Bronchial epithelial cell (primary cell): ENCODE results near the gene NUDT19. TPM values are rescaled to one million over a fixed set of nuclear protein-coding genes. Genes with fewer than 3 reads are reported as not detected.
"Not testable (repeated sequence)": the region's sequence is repeated elsewhere in the genome, so short reads cannot be mapped to it uniquely, and the experiment has no call there.

Source experiments
- DNase-seq: peaks from one replicate; pipeline ENCODE4 v3.0.0-alpha.2; 2010; ENCODE audit warnings: low read depth
- FAIRE-seq: peaks from 2 replicates; lab custom pipeline; 2011; peaks lifted over from hg19 to GRCh38; lab: Jason Lieb, UNC
- H3K27me3 ChIP-seq: 2 replicates; pipeline ENCODE4 v1.5.1; 2011; ENCODE audit warnings: low read length; ENCODE audit not compliant: control insufficient read depth, insufficient read depth
- H3K36me3 ChIP-seq: 2 replicates; pipeline ENCODE4 v1.5.1; 2011; ENCODE audit warnings: low read length; ENCODE audit not compliant: control insufficient read depth, insufficient read depth
- H3K4me3 ChIP-seq: 2 replicates; pipeline ENCODE4 v1.5.1; 2011; ENCODE audit warnings: mild to moderate bottlenecking, low read depth, low read length, control low read depth
- total RNA-seq: library from RNA; depleted of rRNA; stranded (reverse); fragments of >200 nt; gene quantifications from 2 replicates; pipeline ENCODE4 v1.2.1, GENCODE V29; 2014
- TF ChIP-seq, protein P1 (sequence below): IDR thresholded peaks from 2 replicates; pipeline ENCODE4 v1.5.1; 2011; ENCODE audit warnings: mild to moderate bottlenecking, moderate library complexity, low read length, control low read depth, inconsistent platforms; ENCODE audit not compliant: insufficient read depth, severe bottlenecking

Gene NUDT19
- total RNA-seq, 1 donor from 2014 or later, result 5.5 TPM

DNA sequence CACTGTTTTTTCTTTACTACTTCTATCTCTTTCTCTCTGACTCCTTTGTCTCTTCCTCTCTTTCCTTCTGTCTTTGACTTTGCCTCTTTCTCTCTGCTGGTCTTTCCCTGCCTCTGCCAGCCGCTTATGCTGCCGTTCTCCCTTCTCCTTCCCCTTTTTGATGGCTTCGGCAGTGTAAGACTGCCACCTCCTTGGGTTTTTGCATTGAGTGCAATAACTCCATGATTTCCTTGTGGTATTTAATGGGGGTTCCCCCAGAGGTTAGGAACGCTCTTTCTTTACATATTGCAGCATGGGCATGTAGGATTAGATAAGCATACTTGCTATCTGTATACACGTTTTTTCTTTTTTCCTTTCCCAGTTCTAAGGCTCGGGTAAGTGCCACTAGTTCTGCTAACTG is 3.9 kb downstream of the NUDT19 start:
- not testable (repeated sequence) for DNase-seq, H3K4me3 ChIP-seq, H3K27me3 ChIP-seq, FAIRE-seq, H3K36me3 ChIP-seq

DNA sequence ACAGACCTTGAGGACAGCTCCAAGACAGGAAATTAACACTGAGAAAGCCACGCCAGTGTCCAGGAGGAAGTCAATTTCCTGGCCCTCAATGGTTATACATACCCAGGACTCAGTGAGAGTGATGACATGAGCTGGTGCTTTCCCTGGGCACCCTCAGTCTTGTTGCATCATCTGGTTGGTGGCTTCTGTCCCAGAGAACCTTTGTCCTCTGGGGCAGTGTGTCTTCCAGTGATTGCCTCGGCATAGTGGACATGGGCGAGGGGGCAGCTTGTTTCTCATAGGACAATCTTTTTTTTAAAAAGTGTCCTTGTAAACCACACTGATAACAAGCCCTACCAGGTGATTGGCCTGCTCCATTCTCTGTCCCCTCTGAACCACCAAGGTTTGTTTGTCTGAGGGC is 5.2 kb downstream of the NUDT19 start:
- H3K4me3 ChIP-seq, H3K36me3 ChIP-seq, DNase-seq, H3K27me3 ChIP-seq, FAIRE-seq: not testable (repeated sequence)

DNA sequence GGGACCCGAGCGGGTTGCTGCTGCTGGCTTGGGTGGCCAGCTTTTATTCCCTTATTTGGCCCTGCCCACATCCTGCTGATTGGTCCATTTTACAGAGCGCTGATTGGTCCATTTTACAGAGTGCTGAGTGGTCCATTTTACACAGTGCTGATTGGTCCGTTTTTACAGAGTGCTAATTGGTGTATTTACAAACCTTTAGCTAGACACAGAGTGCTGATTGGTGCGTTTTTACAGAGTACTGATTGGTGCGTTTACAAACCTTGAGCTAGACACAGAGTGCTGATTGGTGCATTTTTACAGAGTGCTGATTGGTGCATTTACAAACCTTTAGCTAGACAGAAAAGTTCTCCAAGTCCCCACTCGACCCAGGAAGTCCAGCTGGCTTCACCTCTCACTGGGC is 8.5 kb downstream of the NUDT19 start:
- peaks cover 11% of the 10 kb centered on the region for H3K36me3 ChIP-seq
- not testable (repeated sequence) for DNase-seq, H3K4me3 ChIP-seq, H3K27me3 ChIP-seq, FAIRE-seq

DNA sequence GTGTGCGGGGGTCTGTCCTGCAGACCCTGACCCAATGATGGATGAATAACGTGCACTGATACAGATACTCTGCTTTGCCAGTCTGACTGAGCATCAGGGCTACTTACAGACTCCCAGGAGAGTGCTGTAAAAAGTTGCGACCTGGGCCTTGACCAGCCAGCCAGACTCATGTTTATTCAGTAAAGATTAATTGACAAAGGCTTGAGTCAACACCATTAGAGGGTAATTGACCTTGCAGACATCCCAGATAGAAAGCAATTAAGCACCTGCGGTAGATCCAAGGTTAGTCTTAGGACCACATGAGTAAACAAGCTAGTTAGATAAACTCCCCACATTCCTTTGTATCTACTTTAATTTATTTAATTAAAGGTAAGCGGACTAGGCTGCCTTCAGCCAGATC is 10.4 kb downstream of the NUDT19 start:
- TF ChIP-seq, protein P1, sequence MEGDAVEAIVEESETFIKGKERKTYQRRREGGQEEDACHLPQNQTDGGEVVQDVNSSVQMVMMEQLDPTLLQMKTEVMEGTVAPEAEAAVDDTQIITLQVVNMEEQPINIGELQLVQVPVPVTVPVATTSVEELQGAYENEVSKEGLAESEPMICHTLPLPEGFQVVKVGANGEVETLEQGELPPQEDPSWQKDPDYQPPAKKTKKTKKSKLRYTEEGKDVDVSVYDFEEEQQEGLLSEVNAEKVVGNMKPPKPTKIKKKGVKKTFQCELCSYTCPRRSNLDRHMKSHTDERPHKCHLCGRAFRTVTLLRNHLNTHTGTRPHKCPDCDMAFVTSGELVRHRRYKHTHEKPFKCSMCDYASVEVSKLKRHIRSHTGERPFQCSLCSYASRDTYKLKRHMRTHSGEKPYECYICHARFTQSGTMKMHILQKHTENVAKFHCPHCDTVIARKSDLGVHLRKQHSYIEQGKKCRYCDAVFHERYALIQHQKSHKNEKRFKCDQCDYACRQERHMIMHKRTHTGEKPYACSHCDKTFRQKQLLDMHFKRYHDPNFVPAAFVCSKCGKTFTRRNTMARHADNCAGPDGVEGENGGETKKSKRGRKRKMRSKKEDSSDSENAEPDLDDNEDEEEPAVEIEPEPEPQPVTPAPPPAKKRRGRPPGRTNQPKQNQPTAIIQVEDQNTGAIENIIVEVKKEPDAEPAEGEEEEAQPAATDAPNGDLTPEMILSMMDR, result no peak
- DNase-seq, result no peak
- H3K36me3 ChIP-seq, result peaks cover 10% of the 10 kb centered on the region
- no peak for FAIRE-seq
- H3K27me3 ChIP-seq, result no peaks in the 10 kb centered on the region
- no peak overlapping the region for H3K4me3 ChIP-seq

DNA sequence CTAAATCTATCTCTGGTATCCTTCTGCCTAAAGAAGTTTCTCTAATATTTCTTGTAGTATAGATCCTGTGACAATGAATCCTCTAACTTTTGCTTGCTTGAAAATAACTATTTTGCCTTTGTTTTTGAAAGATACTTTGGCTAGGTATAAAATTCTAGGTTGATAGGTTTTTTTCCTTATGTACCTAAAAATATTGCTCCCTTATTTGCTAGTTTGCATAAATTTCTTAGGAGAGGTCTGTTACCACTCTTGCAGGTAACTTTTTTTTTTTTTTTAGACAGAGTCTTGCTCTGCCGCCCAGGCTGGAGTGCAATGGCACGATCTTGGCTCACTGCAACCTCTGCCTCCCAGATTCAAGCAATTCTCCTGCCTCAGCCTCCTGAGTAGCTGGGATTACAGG is 12.4 kb downstream of the NUDT19 start:
- FAIRE-seq, H3K27me3 ChIP-seq, H3K4me3 ChIP-seq, DNase-seq: not testable (repeated sequence)
- H3K36me3 ChIP-seq, result peaks cover 12% of the 10 kb centered on the region

DNA sequence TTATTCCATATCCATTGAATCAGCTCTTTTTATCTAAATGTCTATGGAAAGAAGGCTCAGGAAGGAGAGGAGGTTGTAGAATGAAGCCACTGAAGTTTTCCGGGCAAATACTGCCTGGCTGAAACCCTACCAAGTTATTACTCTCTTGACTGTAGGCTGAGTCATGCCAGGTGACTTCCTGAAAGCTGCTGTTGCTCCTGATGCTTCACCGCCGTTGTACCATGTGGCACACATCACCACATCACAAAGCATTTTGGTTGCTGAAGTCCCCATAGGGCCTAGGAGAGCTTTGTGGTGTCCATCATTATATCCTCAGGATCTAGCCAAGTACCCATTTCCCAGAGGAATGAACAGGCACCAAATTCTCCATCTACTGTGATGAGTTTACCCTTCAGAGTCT is 16.8 kb downstream of the NUDT19 start:
- no peak for DNase-seq
- no peak for FAIRE-seq
- Histone ChIP-seq H3K36me3 (peaks cover 11% of the 10 kb centered on the region), H3K4me3 (no peak overlapping the region), H3K27me3 (no peaks in the 10 kb centered on the region)
- TF ChIP-seq, protein P1, result no peak

DNA sequence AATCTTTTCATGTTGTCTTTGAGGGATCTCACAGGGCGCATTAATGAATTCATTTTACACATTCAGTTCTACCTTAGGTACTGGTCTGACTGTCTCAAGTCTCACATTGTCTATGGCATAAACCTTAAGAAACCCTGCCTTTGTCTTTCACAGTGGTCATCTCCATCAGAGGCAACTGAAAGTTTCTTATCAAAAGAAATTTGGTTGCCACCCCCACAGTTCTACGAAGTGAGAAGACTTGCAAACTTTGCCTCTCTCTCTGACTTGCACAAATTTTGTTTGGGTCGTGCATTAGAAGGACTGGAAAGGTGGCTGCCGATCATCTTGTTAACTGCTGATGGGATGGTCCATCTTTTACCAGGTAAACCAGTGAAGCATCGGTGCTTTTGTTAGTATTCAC is 17.4 kb downstream of the NUDT19 start:
- Histone ChIP-seq H3K36me3 (peaks cover 11% of the 10 kb centered on the region), H3K27me3 (no peaks in the 10 kb centered on the region), H3K4me3 (no peak overlapping the region)
- TF ChIP-seq, protein P1, result no peak
- no peak for DNase-seq
- no peak for FAIRE-seq

DNA sequence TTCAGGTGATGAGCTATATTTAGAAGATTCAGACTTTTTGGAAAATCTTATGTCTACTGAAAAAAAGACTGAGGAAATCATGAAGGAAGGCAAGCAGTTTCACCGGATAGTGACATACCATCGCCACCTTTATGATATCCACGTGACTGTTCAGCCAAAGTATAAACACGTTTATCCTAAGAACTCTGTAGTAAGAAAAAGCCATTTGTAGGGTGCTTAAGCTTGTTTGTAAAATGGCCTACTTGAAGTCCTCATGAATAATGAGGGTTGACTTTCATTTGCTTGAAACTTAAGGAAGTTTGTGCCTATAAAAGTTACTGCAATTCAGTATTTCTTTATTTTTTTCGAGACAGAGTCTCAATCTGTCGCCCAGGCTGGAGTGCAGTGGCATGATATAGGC is 20.1 kb downstream of the NUDT19 start:
- no peak for DNase-seq
- H3K36me3 ChIP-seq, result peaks cover 8% of the 10 kb centered on the region
- no peaks in the 10 kb centered on the region for H3K27me3 ChIP-seq
- H3K4me3 ChIP-seq, result no peak overlapping the region
- TF ChIP-seq, protein P1, result no peak
- no peak for FAIRE-seq

DNA sequence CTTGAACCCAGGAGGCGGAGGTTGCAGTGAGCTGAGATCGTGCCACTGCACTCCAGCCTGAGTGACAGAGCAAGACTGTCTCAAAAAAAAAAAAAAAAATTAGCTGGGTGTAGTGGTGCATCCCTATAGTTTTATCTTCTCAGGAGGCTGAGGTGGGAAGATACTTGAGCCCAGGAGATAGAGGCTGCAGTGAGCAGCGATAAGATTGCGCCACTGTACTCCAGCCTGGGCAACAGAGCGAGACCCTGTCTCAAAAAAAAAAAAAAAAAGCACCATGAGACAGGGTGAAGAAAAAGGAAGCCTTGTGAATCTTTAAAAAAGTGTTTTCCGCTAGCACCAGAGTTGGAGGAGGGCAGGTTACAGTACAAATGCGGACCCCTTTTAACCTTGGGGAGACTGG is 24.6 kb downstream of the NUDT19 start:
- FAIRE-seq, DNase-seq, H3K36me3 ChIP-seq: not testable (repeated sequence)

More for the DNA sequence above, 24.6 kb downstream of the NUDT19 start:
- H3K27me3 ChIP-seq, H3K4me3 ChIP-seq: not testable (repeated sequence)
